Colonic mucosa (tissue), 4 donors: ENCODE measurements around the gene PLXNA4. TPM values are rescaled to one million over a fixed set of nuclear protein-coding genes. Genes with fewer than 3 reads are reported as not detected.

ENCODE experiments used
- DNase-seq: peaks from one replicate; pipeline ENCODE4 v3.0.0-alpha.2; 2020
- H3K27ac ChIP-seq: fragments of 200-600 bp; one replicate; pipeline ENCODE4 v1.8.0; 2021
- H3K27me3 ChIP-seq: fragments of 200-600 bp; one replicate; pipeline ENCODE4 v1.8.0; 2021
- H3K36me3 ChIP-seq: fragments of 200-600 bp; one replicate; pipeline ENCODE4 v1.8.0; 2021
- H3K4me1 ChIP-seq: fragments of 200-600 bp; one replicate; pipeline ENCODE4 v1.8.0; 2021; ENCODE audit warnings: mild to moderate bottlenecking
- H3K4me3 ChIP-seq: fragments of 200-600 bp; one replicate; pipeline ENCODE4 v1.8.0; 2021
- H3K9ac ChIP-seq, 2 donors: one replicate each; pipeline ENCODE4 v1.7.0; 2013; ENCODE audit warnings: control low read depth in 2 of 2, low read depth in 2 of 2, low read length in 2 of 2
- H3K9me3 ChIP-seq: fragments of 200-600 bp; one replicate; pipeline ENCODE4 v1.8.0; 2021
- CTCF ChIP-seq: fragments of 200-600 bp; IDR thresholded peaks from one replicate; pipeline ENCODE4 v1.8.0; 2022; ENCODE audit warnings: antibody characterized with exemption, mild to moderate bottlenecking
- intact Hi-C: fragments of 100-400 bp; cut with DNase I; formaldehyde crosslinking; loops from one replicate; pipeline ENCODE4 v1.14.1; 2022
- total RNA-seq, 2 donors: library from RNA; stranded (reverse); fragmentation: NEBNext Ultra II Directional in 1 of 2; extraction: Animal tissue kit (Norgen Biotek cat#: 25700) in 1 of 2; gene quantifications; one replicate each; pipeline ENCODE4 v1.2.1, GENCODE V29; 2021
- donor health status: healthy.
- donor health status: DM: no; HTN: no; CAD: no.
- donor health status: DM: no; HTN: no; CAD: no.

PLXNA4 gene
- total RNA-seq, 2 donors from 2014 or later: 0.15 to 0.77 TPM

DNA sequence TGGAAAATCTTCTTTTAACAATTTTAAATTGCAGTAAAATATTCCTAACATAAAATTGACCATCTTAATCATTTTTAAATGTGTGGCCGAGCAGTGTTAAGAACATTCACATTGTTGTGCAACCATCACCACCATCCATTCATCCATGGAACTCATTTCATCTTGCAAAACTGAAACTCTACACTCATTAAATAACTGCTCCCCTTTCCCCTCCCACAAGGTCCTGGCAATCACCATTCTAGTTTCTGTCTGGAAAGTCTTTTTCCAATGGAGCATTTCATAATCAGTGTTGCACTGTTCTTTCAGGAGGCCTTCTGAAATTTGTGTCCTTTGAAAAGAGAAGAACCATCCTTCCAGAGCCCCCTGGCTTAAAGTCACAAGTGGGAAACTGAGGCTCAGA lies 233.1 kb downstream of the PLXNA4 start:
- Histone ChIP-seq H3K4me3 (no peak overlapping the region), H3K4me1 (no peaks in the 10 kb centered on the region), H3K9ac (no peak overlapping the region), H3K27me3 (no peaks in the 10 kb centered on the region), H3K36me3 (no peaks in the 10 kb centered on the region), H3K27ac (no peak overlapping the region), H3K9me3 (no peaks in the 10 kb centered on the region)
- DNase-seq: no peak
- TF ChIP-seq CTCF: no peak
- intact Hi-C loops: no loop called here

GRCh38 chr7:132337450-132338080 lies 238.7 kb downstream of the PLXNA4 start:
- TF ChIP-seq CTCF: no peak
- no peak overlapping the region for H3K9ac ChIP-seq

GRCh38 chr7:132336797-132337196 lies 239.5 kb downstream of the PLXNA4 start:
- Histone ChIP-seq H3K9me3 (no peaks in the 10 kb centered on the region), H3K4me3 (no peak overlapping the region), H3K4me1 (no peaks in the 10 kb centered on the region), H3K9ac (no peak overlapping the region), H3K27me3 (no peaks in the 10 kb centered on the region), H3K36me3 (no peaks in the 10 kb centered on the region), H3K27ac (peak overlapping the region; percentile 50)
- TF ChIP-seq CTCF: no peak
- DNase-seq: peak; percentile 77
- intact Hi-C loops: no loop called here

More at GRCh38 chr7:132337450-132338080, 238.7 kb downstream of the PLXNA4 start:
- intact Hi-C loops: no loop called here
- Histone ChIP-seq H3K27ac (peak overlapping the region; percentile 50), H3K4me3 (no peak overlapping the region), H3K9me3 (no peaks in the 10 kb centered on the region), H3K27me3 (no peaks in the 10 kb centered on the region), H3K4me1 (no peaks in the 10 kb centered on the region), H3K36me3 (no peaks in the 10 kb centered on the region)
- DNase-seq: peak; percentile 53

DNA sequence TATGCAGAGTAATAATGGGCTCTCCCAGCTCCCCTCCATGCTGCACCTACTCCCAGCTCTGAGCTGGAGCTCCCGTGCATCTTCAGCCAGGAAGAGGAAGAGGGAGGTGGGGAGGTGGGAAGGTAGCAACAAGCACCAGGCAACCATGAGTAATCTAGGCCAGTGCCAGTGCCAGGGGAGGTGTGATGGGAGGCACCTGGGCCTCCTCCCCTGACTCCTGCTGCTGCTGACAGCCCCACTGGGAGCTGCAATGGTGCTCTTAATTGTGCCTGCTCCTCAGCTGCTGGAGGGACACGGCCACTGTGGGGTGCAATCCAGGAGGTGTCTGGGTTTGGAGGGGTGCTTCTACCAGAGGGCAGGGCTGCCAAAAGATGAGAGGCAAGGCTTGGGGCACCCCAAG lies 243.0 kb downstream of the PLXNA4 start:
- Histone ChIP-seq H3K4me3 (no peak overlapping the region), H3K4me1 (no peaks in the 10 kb centered on the region), H3K27me3 (no peaks in the 10 kb centered on the region), H3K9me3 (no peaks in the 10 kb centered on the region), H3K36me3 (no peaks in the 10 kb centered on the region), H3K9ac (no peak overlapping the region), H3K27ac (no peak overlapping the region)
- DNase-seq: no peak
- intact Hi-C loops: no loop called here
- no peak for TF ChIP-seq CTCF

- intact Hi-C loops: no loop called here
- no peak overlapping the region for H3K27ac ChIP-seq
- no peaks in the 10 kb centered on the region for H3K9me3 ChIP-seq
- H3K27me3 ChIP-seq: no peaks in the 10 kb centered on the region
- H3K36me3 ChIP-seq: no peaks in the 10 kb centered on the region
- H3K4me1 ChIP-seq: no peaks in the 10 kb centered on the region
- H3K4me3 ChIP-seq: no peak overlapping the region
- TF ChIP-seq CTCF: no peak
- no peak overlapping the region for H3K9ac ChIP-seq
- DNase-seq: no peak
Measured at GRCh38 chr7:132328760-132329159, 247.5 kb downstream of the PLXNA4 start.
